HG02943 (cell line): ENCODE measurements around the gene TIAM1.

Experiments
- ATAC-seq: cut with Tn5 transposase; IDR thresholded peaks from one replicate; pipeline ENCODE4 v1.9.1; 2021; ENCODE audit warnings: mild to moderate bottlenecking, low read depth, moderate library complexity; ENCODE audit not compliant: unreplicated experiment

Gene TIAM1

GRCh38 chr21:31356440-31356839 is 12.4 kb upstream of the TIAM1 start:
- no peak for ATAC-seq

- no peak for ATAC-seq
Measured at GRCh38 chr21:31354604-31355443, 10.8 kb upstream of the TIAM1 start.

- ATAC-seq = no peak
Measured at GRCh38 chr21:31354122-31354521, 10.1 kb upstream of the TIAM1 start.

GRCh38 chr21:31352836-31353235 is 8.8 kb upstream of the TIAM1 start:
- ATAC-seq = no peak

- no peak for ATAC-seq
Measured at GRCh38 chr21:31351960-31352359, 7.9 kb upstream of the TIAM1 start.

GRCh38 chr21:31351438-31351837 is 7.4 kb upstream of the TIAM1 start:
- no peak for ATAC-seq

- ATAC-seq = no peak
Measured at GRCh38 chr21:31349208-31349607, 5.1 kb upstream of the TIAM1 start.

- no peak for ATAC-seq
Measured at GRCh38 chr21:31348188-31348587, 4.1 kb upstream of the TIAM1 start.

GRCh38 chr21:31347435-31348032 is 3.5 kb upstream of the TIAM1 start:
- ATAC-seq = no peak

- no peak for ATAC-seq
Measured at GRCh38 chr21:31346256-31346821, 2.3 kb upstream of the TIAM1 start.

- no peak for ATAC-seq
Measured at GRCh38 chr21:31345136-31345535, 1.1 kb upstream of the TIAM1 start.

GRCh38 chr21:31343030-31343510 is 991 bp downstream of the TIAM1 start:
- ATAC-seq = no peak

- no peak for ATAC-seq
Measured at GRCh38 chr21:31342348-31342747, 1.7 kb downstream of the TIAM1 start.

- ATAC-seq = no peak
Measured at GRCh38 chr21:31340942-31341487, 3.0 kb downstream of the TIAM1 start.

GRCh38 chr21:31340514-31340913 is 3.5 kb downstream of the TIAM1 start:
- no peak for ATAC-seq

GRCh38 chr21:31339721-31340120 is 4.3 kb downstream of the TIAM1 start:
- no peak for ATAC-seq

GRCh38 chr21:31338908-31339368 is 5.1 kb downstream of the TIAM1 start:
- no peak for ATAC-seq

GRCh38 chr21:31337996-31338907 is 5.8 kb downstream of the TIAM1 start:
- no peak for ATAC-seq

GRCh38 chr21:31337086-31337485 is 7.0 kb downstream of the TIAM1 start:
- no peak for ATAC-seq

- ATAC-seq = no peak
Measured at GRCh38 chr21:31336739-31337040, 7.4 kb downstream of the TIAM1 start.
